HUES6 (cell line): Measurements from ENCODE around the gene MRE11.
A peak's percentile ranks its signal among the peaks of the same experiment; 100 is the strongest.

Experiments
- H3K27ac ChIP-seq: 2 replicates; pipeline ENCODE4 v1.7.0; 2013; ENCODE audit warnings: low read depth, mild to moderate bottlenecking, low read length, inconsistent platforms
- H3K27me3 ChIP-seq: 2 replicates; pipeline ENCODE4 v1.6.1; 2013; ENCODE audit warnings: low read length; ENCODE audit not compliant: control insufficient read depth, insufficient read depth
- H3K36me3 ChIP-seq: 2 replicates; pipeline ENCODE4 v1.6.1; 2013; ENCODE audit warnings: low read length; ENCODE audit not compliant: control insufficient read depth, insufficient read depth
- H3K4me1 ChIP-seq: 2 replicates; pipeline ENCODE4 v1.6.1; 2013; ENCODE audit warnings: low read length; ENCODE audit not compliant: control insufficient read depth, insufficient read depth
- H3K4me3 ChIP-seq: 2 replicates; pipeline ENCODE4 v1.5.1; 2013; ENCODE audit warnings: low read depth, low read length
- H3K9ac ChIP-seq: one replicate; pipeline ENCODE4 v1.6.1; 2013; ENCODE audit warnings: mild to moderate bottlenecking, low read length
- H3K9me3 ChIP-seq: 2 replicates; pipeline ENCODE4 v1.6.1; 2013; ENCODE audit warnings: low read depth, low read length; ENCODE audit not compliant: control insufficient read depth, insufficient read depth

The MRE11 gene

GRCh38 chr11:94423507-94423906 is 70.1 kb downstream of the MRE11 start:
- no peaks in the 10 kb centered on the region for H3K27me3 ChIP-seq
- no peak overlapping the region for H3K4me3 ChIP-seq
- H3K4me1 ChIP-seq, result no peaks in the 10 kb centered on the region; the same call in 1 of the 2 replicates
- peaks cover 29% of the 10 kb centered on the region for H3K36me3 ChIP-seq
- H3K27ac ChIP-seq, result no peak overlapping the region
- no peaks in the 10 kb centered on the region for H3K9me3 ChIP-seq
- H3K9ac ChIP-seq, result no peak overlapping the region

GRCh38 chr11:94418123-94418765 is 75.4 kb downstream of the MRE11 start:
- Histone ChIP-seq H3K36me3 (peaks cover 18% of the 10 kb centered on the region), H3K4me3 (no peak overlapping the region), H3K27me3 (no peaks in the 10 kb centered on the region), H3K9ac (no peak overlapping the region), H3K27ac (no peak overlapping the region), H3K4me1 (no peaks in the 10 kb centered on the region), H3K9me3 (no peaks in the 10 kb centered on the region)

- Histone ChIP-seq H3K4me1 (no peaks in the 10 kb centered on the region), H3K27ac (no peak overlapping the region), H3K27me3 (no peaks in the 10 kb centered on the region), H3K9me3 (no peaks in the 10 kb centered on the region), H3K36me3 (peaks cover 15% of the 10 kb centered on the region), H3K9ac (no peak overlapping the region), H3K4me3 (no peak overlapping the region)
Observed at GRCh38 chr11:94417386-94417987, 76.2 kb downstream of the MRE11 start.

- Histone ChIP-seq H3K27ac (no peak overlapping the region), H3K27me3 (peaks cover 23% of the 10 kb centered on the region), H3K36me3 (no peaks in the 10 kb centered on the region), H3K4me1 (peaks cover 14% of the 10 kb centered on the region; the same call in 1 of the 2 replicates), H3K4me3 (no peak overlapping the region), H3K9me3 (no peaks in the 10 kb centered on the region), H3K9ac (no peak overlapping the region)
Observed at GRCh38 chr11:94405062-94405833, 88.4 kb downstream of the MRE11 start.

- Histone ChIP-seq H3K36me3 (no peaks in the 10 kb centered on the region), H3K4me1 (peaks cover 14% of the 10 kb centered on the region; the same call in 1 of the 2 replicates), H3K9me3 (no peaks in the 10 kb centered on the region), H3K9ac (no peak overlapping the region), H3K27ac (no peak overlapping the region), H3K27me3 (peaks cover 46% of the 10 kb centered on the region), H3K4me3 (no peak overlapping the region)
Observed at GRCh38 chr11:94402355-94402754, 91.3 kb downstream of the MRE11 start.

GRCh38 chr11:94401773-94402265 is 91.8 kb downstream of the MRE11 start:
- Histone ChIP-seq H3K4me3 (peak overlapping the region; percentile 71), H3K36me3 (no peaks in the 10 kb centered on the region), H3K4me1 (peaks cover 14% of the 10 kb centered on the region; the same call in 1 of the 2 replicates), H3K9me3 (no peaks in the 10 kb centered on the region), H3K27ac (no peak overlapping the region), H3K9ac (peak overlapping the region; percentile 70), H3K27me3 (peaks cover 46% of the 10 kb centered on the region)

- Histone ChIP-seq H3K27me3 (peaks cover 46% of the 10 kb centered on the region), H3K4me1 (peaks cover 14% of the 10 kb centered on the region; the same call in 1 of the 2 replicates), H3K27ac (no peak within 1 kb of the TSS), H3K9ac (peak within 1 kb of the TSS; percentile 70), H3K4me3 (peak within 1 kb of the TSS; percentile 71), H3K36me3 (no peaks in the 10 kb centered on the region), H3K9me3 (no peaks in the 10 kb centered on the region)
Observed at GRCh38 chr11:94400839-94401772, 92.5 kb downstream of the MRE11 start, which contains the start of gene GPR83. Gene GPR83 (minus strand): TSS chr11:94401419. CDS start chr11:94401247, 172 bp downstream.

GRCh38 chr11:94400457-94400838 is 93.2 kb downstream of the MRE11 start:
- H3K9ac ChIP-seq, result peak overlapping the region; percentile 64
- H3K27ac ChIP-seq, result no peak overlapping the region
- H3K4me1 ChIP-seq, result peaks cover 14% of the 10 kb centered on the region; the same call in 1 of the 2 replicates
- peak overlapping the region; percentile 71 for H3K4me3 ChIP-seq
- H3K36me3 ChIP-seq, result no peaks in the 10 kb centered on the region
- no peaks in the 10 kb centered on the region for H3K9me3 ChIP-seq
- H3K27me3 ChIP-seq, result peaks cover 46% of the 10 kb centered on the region

GRCh38 chr11:94400050-94400449 is 93.6 kb downstream of the MRE11 start:
- Histone ChIP-seq H3K36me3 (no peaks in the 10 kb centered on the region), H3K27ac (no peak overlapping the region), H3K9ac (peak overlapping the region; percentile 64), H3K27me3 (peaks cover 46% of the 10 kb centered on the region), H3K4me3 (peak overlapping the region; percentile 71; the same call in 1 of the 2 replicates), H3K4me1 (peaks cover 14% of the 10 kb centered on the region; the same call in 1 of the 2 replicates), H3K9me3 (no peaks in the 10 kb centered on the region)

- Histone ChIP-seq H3K27me3 (peaks cover 46% of the 10 kb centered on the region), H3K9me3 (no peaks in the 10 kb centered on the region), H3K4me1 (peaks cover 14% of the 10 kb centered on the region; the same call in 1 of the 2 replicates), H3K9ac (no peak overlapping the region), H3K27ac (no peak overlapping the region), H3K4me3 (no peak overlapping the region), H3K36me3 (no peaks in the 10 kb centered on the region; the same call in 1 of the 2 replicates)
Observed at GRCh38 chr11:94398101-94398500, 95.5 kb downstream of the MRE11 start.
